H1 (cell line): ENCODE data around the gene CEMIP2. TPM values are rescaled to one million over a fixed set of nuclear protein-coding genes. Genes with fewer than 3 reads are reported as not detected.

ENCODE experiments used
- CTCF ChIA-PET: fragments of 300-600 bp; sonication (Branson Sonifier 250); formaldehyde crosslinking; loops from one replicate; lab custom pipeline; 2021; ENCODE audit not compliant: partially characterized antibody; lab: Charles Lee
- POLR2A ChIA-PET: fragments of 300-600 bp; sonication (Branson Sonifier 250); formaldehyde crosslinking; loops from one replicate; lab custom pipeline; 2021; ENCODE audit warnings: inconsistent platforms; ENCODE audit not compliant: partially characterized antibody; lab: Charles Lee
- DNase-seq, 2 experiments: peaks; one replicate each; pipeline versions ENCODE4 v3.0.0 to v3.0.0-alpha.2; 2010 to 2022; ENCODE audit warnings: low spot score in 2 of 2, low read depth in 1 of 2, mixed read lengths in 1 of 2
- FAIRE-seq: peaks from 2 replicates; lab custom pipeline; 2011; peaks lifted over from hg19 to GRCh38; lab: Jason Lieb, UNC
- H2AFZ ChIP-seq: 2 replicates; pipeline ENCODE4 v1.8.1; 2012; ENCODE audit warnings: low read length, inconsistent platforms
- H2AK5ac ChIP-seq: 2 replicates; pipeline ENCODE4 v1.6.1; 2013; ENCODE audit warnings: low read depth, low read length
- H2BK120ac ChIP-seq: replicated peaks from 2 replicates; pipeline ENCODE3; 2013; ENCODE audit warnings: low read depth, low read length, inconsistent platforms
- H2BK12ac ChIP-seq: 2 replicates; pipeline ENCODE4 v1.6.1; 2013; ENCODE audit warnings: low read depth, low read length
- H2BK15ac ChIP-seq: 2 replicates; pipeline ENCODE4 v1.6.1; 2013; ENCODE audit warnings: low read length
- H2BK20ac ChIP-seq: 2 replicates; pipeline ENCODE4 v1.6.1; 2013; ENCODE audit warnings: low read length
- H2BK5ac ChIP-seq: 2 replicates; pipeline ENCODE4 v1.6.1; 2013; ENCODE audit warnings: low read depth, low read length
- H3K14ac ChIP-seq: 2 replicates; pipeline ENCODE4 v1.6.1; 2013; ENCODE audit warnings: inconsistent platforms; ENCODE audit not compliant: insufficient read length
- H3K18ac ChIP-seq: 2 replicates; pipeline ENCODE4 v1.6.1; 2013; ENCODE audit warnings: low read length; ENCODE audit errors: extremely low read depth
- H3K23ac ChIP-seq: 2 replicates; pipeline ENCODE4 v1.6.1; 2013; ENCODE audit warnings: inconsistent platforms; ENCODE audit not compliant: insufficient read length
- H3K23me2 ChIP-seq: 2 replicates; pipeline ENCODE4 v1.6.1; 2013; ENCODE audit warnings: low read depth, low read length
- H3K27ac ChIP-seq: 2 replicates; pipeline ENCODE4 v1.6.1; 2011; ENCODE audit warnings: low read depth, low read length, inconsistent platforms
- H3K27me3 ChIP-seq, 4 experiments: replicated peaks in 1 of 4; 1 replicate in 1 of 4; 2 replicates in 3 of 4; pipeline versions ENCODE4 v1.6.1 to v1.8.1; 2011 to 2013; ENCODE audit warnings: low read length in 3 of 4, mild to moderate bottlenecking in 3 of 4, inconsistent platforms in 2 of 4, mixed read lengths in 2 of 4, moderate library complexity in 1 of 4; ENCODE audit not compliant: control insufficient read depth in 3 of 4, insufficient read depth in 3 of 4; ENCODE audit errors: extremely low read depth in 1 of 4
- H3K36me3 ChIP-seq, 4 experiments: 2 replicates each; pipeline versions ENCODE4 v1.6.1 to v1.8.1; 2011 to 2013; ENCODE audit warnings: mild to moderate bottlenecking in 4 of 4, low read length in 3 of 4, moderate library complexity in 2 of 4, control low read depth in 1 of 4, inconsistent platforms in 1 of 4; ENCODE audit not compliant: insufficient read depth in 4 of 4, control insufficient read depth in 2 of 4
- H3K4ac ChIP-seq: replicated peaks from 2 replicates; pipeline ENCODE3; 2013; ENCODE audit warnings: low read length, low read depth, mixed read lengths, inconsistent platforms; ENCODE audit not compliant: insufficient read length
- H3K4me1 ChIP-seq, 4 experiments: replicated peaks in 1 of 4; 1 replicate in 1 of 4; 2 replicates in 3 of 4; pipeline versions ENCODE4 v1.6.1 to v1.8.1; 2011 to 2013; ENCODE audit warnings: low read length in 3 of 4, inconsistent platforms in 2 of 4, mixed read lengths in 1 of 4; ENCODE audit not compliant: insufficient read depth in 4 of 4, control insufficient read depth in 3 of 4
- H3K4me2 ChIP-seq, 2 experiments: 2 replicates each; pipeline versions ENCODE4 v1.6.1 to v1.8.1; 2011 to 2013; ENCODE audit warnings: low read depth in 2 of 2, low read length in 2 of 2, control low read depth in 1 of 2, inconsistent platforms in 1 of 2, mild to moderate bottlenecking in 1 of 2; ENCODE audit not compliant: insufficient read depth in 1 of 2
- H3K4me3 ChIP-seq, 4 experiments: fragments of 200-600, 300-600 bp in 1 of 4; sonication (generic), shearing (Covaris generic), sonication (Bioruptor Twin) in 1 of 4; 2 replicates each; pipeline versions ENCODE4 v1.5.1 to v1.8.1; 2011 to 2016; ENCODE audit warnings: low read length in 4 of 4, low read depth in 3 of 4, control low read depth in 2 of 4, inconsistent platforms in 2 of 4, mild to moderate bottlenecking in 2 of 4, mixed read lengths in 1 of 4, moderate library complexity in 1 of 4; ENCODE audit not compliant: insufficient read depth in 2 of 4; ENCODE audit errors: extremely low read depth in 1 of 4
- H3K56ac ChIP-seq: replicated peaks from 2 replicates; pipeline ENCODE3; 2013; ENCODE audit warnings: low read depth, mild to moderate bottlenecking, mixed read lengths, low read length, inconsistent platforms; ENCODE audit not compliant: insufficient read length
- H3K79me1 ChIP-seq: 2 replicates; pipeline ENCODE4 v1.6.1; 2013; ENCODE audit warnings: low read depth, low read length, control low read depth
- H3K79me2 ChIP-seq, 2 experiments: 2 replicates each; pipeline versions ENCODE4 v1.6.1 to v1.8.1; 2012 to 2013; ENCODE audit warnings: low read length in 2 of 2, mild to moderate bottlenecking in 2 of 2, inconsistent platforms in 1 of 2; ENCODE audit not compliant: insufficient read depth in 2 of 2, control insufficient read depth in 1 of 2
- H3K9ac ChIP-seq, 4 experiments: replicated peaks in 1 of 4; 1 replicate in 1 of 4; 2 replicates in 3 of 4; pipeline versions ENCODE4 v1.6.1 to v1.8.1; 2011 to 2013; ENCODE audit warnings: low read depth in 3 of 4, low read length in 3 of 4, control low read depth in 2 of 4, mild to moderate bottlenecking in 2 of 4, moderate library complexity in 2 of 4, inconsistent platforms in 1 of 4; ENCODE audit errors: extremely low read depth in 1 of 4
- H3K9me3 ChIP-seq, 2 experiments: 2 replicates each; pipeline versions ENCODE4 v1.6.1 to v1.8.1; 2012 to 2013; ENCODE audit warnings: mild to moderate bottlenecking in 2 of 2, moderate library complexity in 2 of 2, control low read depth in 1 of 2, inconsistent platforms in 1 of 2, low read depth in 1 of 2, low read length in 1 of 2, mixed read lengths in 1 of 2; ENCODE audit not compliant: insufficient read depth in 2 of 2
- H4K20me1 ChIP-seq, 2 experiments: replicated peaks in 1 of 2; 2 replicates each; pipeline versions ENCODE3 to v1.8.1; 2011 to 2013; ENCODE audit warnings: inconsistent platforms in 2 of 2, low read length in 2 of 2, mild to moderate bottlenecking in 1 of 2; ENCODE audit not compliant: insufficient read depth in 2 of 2, control insufficient read depth in 1 of 2
- H4K5ac ChIP-seq: 2 replicates; pipeline ENCODE4 v1.6.1; 2013; ENCODE audit warnings: low read length, low read depth, mixed read lengths, inconsistent platforms; ENCODE audit not compliant: insufficient read length
- H4K8ac ChIP-seq: 2 replicates; pipeline ENCODE4 v1.8.0; 2013; ENCODE audit warnings: mild to moderate bottlenecking, moderate library complexity, low read length, inconsistent platforms; ENCODE audit not compliant: insufficient read depth; ENCODE audit errors: extremely low read depth
- H4K91ac ChIP-seq: replicated peaks from 2 replicates; pipeline ENCODE3; 2013; ENCODE audit warnings: low read length, mixed read lengths, inconsistent platforms; ENCODE audit not compliant: insufficient read length
- CBX8 ChIP-seq: fragments of 300-800, 300-1000 bp; sonication (generic); IDR thresholded peaks from 2 replicates; pipeline ENCODE4 v1.7.1; 2016; ENCODE audit warnings: low read depth, low read length, borderline replicate concordance
- CREB1 ChIP-seq: IDR thresholded peaks from 2 replicates; pipeline ENCODE4 v1.6.1; 2012; ENCODE audit warnings: inconsistent platforms
- GTF2F1 ChIP-seq: IDR thresholded peaks from 2 replicates; pipeline ENCODE4 v1.6.1; 2012; ENCODE audit warnings: low read depth, low read length, improper control_type of control experiment, borderline replicate concordance
- JUN ChIP-seq: IDR thresholded peaks from 2 replicates; pipeline ENCODE4 v1.6.1; 2011; ENCODE audit warnings: low read depth, mild to moderate bottlenecking, improper control_type of control experiment, low read length
- KDM4A ChIP-seq: IDR thresholded peaks from one replicate; pipeline ENCODE4 v1.7.1; 2012; ENCODE audit warnings: low read depth, mild to moderate bottlenecking, moderate library complexity, low read length, inconsistent platforms; ENCODE audit not compliant: severe bottlenecking
- POU5F1 ChIP-seq: IDR thresholded peaks from 2 replicates; pipeline ENCODE4 v1.6.1; 2011; ENCODE audit warnings: low read depth, mild to moderate bottlenecking, low read length, moderate library complexity
- SIN3A ChIP-seq, 2 experiments: IDR thresholded peaks in 1 of 2; conservative IDR thresholded peaks in 1 of 2; 2 replicates each; pipeline ENCODE4 v1.6.1; 2011 to 2012; ENCODE audit warnings: low read length in 2 of 2, improper control_type of control experiment in 1 of 2, low read depth in 1 of 2, mild to moderate bottlenecking in 1 of 2
- SIX5 ChIP-seq: IDR thresholded peaks from 2 replicates; pipeline ENCODE4 v1.6.1; 2011; ENCODE audit warnings: mild to moderate bottlenecking, low read depth, low read length
- WGBS, 2 experiments: shearing (Covaris generic) in 1 of 2; methylation state at CpG; one replicate each; pipeline versions ENCODE4 v1.1.6 to v1.1.7; 2013 to 2015; ENCODE audit warnings: low lambda C conversion rate in 2 of 2, mixed read lengths in 2 of 2, inconsistent platforms in 1 of 2, low coverage in 1 of 2, missing lambda C conversion rate in 1 of 2; ENCODE audit not compliant: insufficient replicate concordance in 2 of 2, insufficient coverage in 1 of 2, insufficient read length in 1 of 2; ENCODE audit errors: extremely low coverage in 1 of 2, missing lambda C conversion rate in 1 of 2; 5-methylcytosine and 5-hydroxymethylcytosine counted together
- polyA plus RNA-seq, 7 experiments: library from polyadenylated mRNA; depleted of rRNA in 3 of 7; stranded (reverse) in 5 of 7; unstranded in 2 of 7; fragments of >200 nt in 5 of 7; fragments of 200-250 nt in 2 of 7; gene quantifications; 1 replicate in 5 of 7; 2 replicates in 1 of 7; 4 replicates in 1 of 7; pipeline versions ENCODE4 v1.2.1 to v1.2.3, GENCODE V29; 2011 to 2013; ENCODE audit warnings: missing spikeins in 2 of 7, mixed read lengths in 2 of 7
- total RNA-seq: library from RNA; stranded (reverse); fragmentation: NEBNext Ultra II Directional; extraction: Animal tissue kit (Norgen Biotek cat#: 25700); gene quantifications from 2 replicates; pipeline ENCODE4 v1.2.1, GENCODE V29; 2021
- TF ChIP-seq, protein P1 (sequence below), 3 experiments: IDR thresholded peaks; 1 replicate in 2 of 3; 2 replicates in 1 of 3; pipeline versions ENCODE4 v1.5.1 to v1.6.1; 2011; ENCODE audit warnings: low read length in 3 of 3, mild to moderate bottlenecking in 3 of 3, inconsistent platforms in 2 of 3, low read depth in 1 of 3, moderate library complexity in 1 of 3; ENCODE audit not compliant: insufficient read depth in 1 of 3; ENCODE audit errors: control extremely low read depth in 1 of 3

CEMIP2 gene
- total and polyA plus RNA-seq, 2 of the 8 experiments (the other 6 are each of a cell fraction or from before 2014, with no cell fraction given) = 25.2 to 52.1 TPM

- H3K4me2 ChIP-seq = no peak overlapping the region
- H3K23ac ChIP-seq = no peak overlapping the region
- H4K5ac ChIP-seq = no peak overlapping the region
- H2BK5ac ChIP-seq = no peak overlapping the region
- peaks cover 0 to 2% of the 10 kb centered on the region in 2 experiments for H4K20me1 ChIP-seq
- no peak overlapping the region for H3K4ac ChIP-seq
- peaks cover 0 to 9% (median 0%) of the 10 kb centered on the region in 4 experiments; a peak in 1 of 8 replicates for H3K36me3 ChIP-seq
- FAIRE-seq = no peak
- H2AK5ac ChIP-seq = no peak overlapping the region
- H2BK15ac ChIP-seq = no peak overlapping the region
- H4K91ac ChIP-seq = no peak overlapping the region
- H3K4me3 ChIP-seq = no peak overlapping the region; a peak in 1 of 8 replicates
- H3K79me2 ChIP-seq = peaks cover 4 to 72% of the 10 kb centered on the region in 2 experiments; a peak in 3 of 4 replicates
- no peaks in the 10 kb centered on the region for H3K9me3 ChIP-seq
- peaks cover 2 to 19% (median 10%) of the 10 kb centered on the region in 4 experiments; a peak in 5 of 7 replicates for H3K4me1 ChIP-seq
- H2BK120ac ChIP-seq = no peak overlapping the region
- no peak overlapping the region for H3K14ac ChIP-seq
- DNase-seq = no peak
- H2BK12ac ChIP-seq = no peak overlapping the region
- H2BK20ac ChIP-seq = no peak overlapping the region
- no peak overlapping the region for H3K18ac ChIP-seq
- POLR2A ChIA-PET = interaction anchor here (3.9 kb wide), 1 partner anchor 13 kb away, joined by 21 read pairs; the partner anchor contains the start of gene CEMIP2
- no peaks in the 10 kb centered on the region; the same call in 1 of the 2 replicates for H3K23me2 ChIP-seq
- H4K8ac ChIP-seq = no peak overlapping the region
- no peak overlapping the region for H2AFZ ChIP-seq
- no peak overlapping the region for H3K9ac ChIP-seq
- 79% methylated on average over 4 of the region's 4 CpGs; no CpG with 5 or more reads in 1 of the 2 experiments for WGBS, 2 experiments
- CTCF ChIA-PET = interaction anchor here (0.6 to 0.8 kb wide), 2 partner anchors 10 to 16 kb away, joined by 3 read pairs; no protein-coding TSS in a partner anchor
- no peaks in the 10 kb centered on the region for H3K27me3 ChIP-seq
- no peak overlapping the region for H3K27ac ChIP-seq
- 0 out of 2 replicates have a peak, but pooled peaks cover 2% of the 10 kb centered on the region for H3K79me1 ChIP-seq
- H3K56ac ChIP-seq = no peak overlapping the region
- TF ChIP-seq GTF2F1 (no peak), SIX5 (no peak), CBX8 (no peak), SIN3A (conservative IDR thresholded peaks at IDR 0.05 in 1 of 2, IDR thresholded peaks at IDR 0.05 in 1 of 2; ENCODE audit: low read depth in 1 of 2, low read length in 2 of 2) (no peak), CREB1 (no peak), POU5F1 (no peak), KDM4A (no peak), JUN (no peak)
- TF ChIP-seq, protein P1, sequence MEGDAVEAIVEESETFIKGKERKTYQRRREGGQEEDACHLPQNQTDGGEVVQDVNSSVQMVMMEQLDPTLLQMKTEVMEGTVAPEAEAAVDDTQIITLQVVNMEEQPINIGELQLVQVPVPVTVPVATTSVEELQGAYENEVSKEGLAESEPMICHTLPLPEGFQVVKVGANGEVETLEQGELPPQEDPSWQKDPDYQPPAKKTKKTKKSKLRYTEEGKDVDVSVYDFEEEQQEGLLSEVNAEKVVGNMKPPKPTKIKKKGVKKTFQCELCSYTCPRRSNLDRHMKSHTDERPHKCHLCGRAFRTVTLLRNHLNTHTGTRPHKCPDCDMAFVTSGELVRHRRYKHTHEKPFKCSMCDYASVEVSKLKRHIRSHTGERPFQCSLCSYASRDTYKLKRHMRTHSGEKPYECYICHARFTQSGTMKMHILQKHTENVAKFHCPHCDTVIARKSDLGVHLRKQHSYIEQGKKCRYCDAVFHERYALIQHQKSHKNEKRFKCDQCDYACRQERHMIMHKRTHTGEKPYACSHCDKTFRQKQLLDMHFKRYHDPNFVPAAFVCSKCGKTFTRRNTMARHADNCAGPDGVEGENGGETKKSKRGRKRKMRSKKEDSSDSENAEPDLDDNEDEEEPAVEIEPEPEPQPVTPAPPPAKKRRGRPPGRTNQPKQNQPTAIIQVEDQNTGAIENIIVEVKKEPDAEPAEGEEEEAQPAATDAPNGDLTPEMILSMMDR (IDR thresholded peaks at IDR 0.05; ENCODE audit: control extremely low read depth in 1 of 3, insufficient read depth in 1 of 3, low read depth in 1 of 3, low read length in 3 of 3) = no peak
Observed at GRCh38 chr9:71754151-71754550, 14.2 kb downstream of the CEMIP2 start.
